Skeletal muscle satellite cell (primary cell): ENCODE results near the gene BOLA2. TPM values are rescaled to one million over a fixed set of nuclear protein-coding genes. Genes with fewer than 3 reads are reported as not detected.
"Not testable (repeated sequence)": the region's sequence is repeated elsewhere in the genome, so short reads cannot be mapped to it uniquely, and the experiment has no call there.

ENCODE experiments used
- H3K27me3 ChIP-seq: 2 replicates; pipeline ENCODE4 v1.7.0; 2013; ENCODE audit warnings: low read length; ENCODE audit not compliant: control insufficient read depth, insufficient read depth
- H3K36me3 ChIP-seq: 2 replicates; pipeline ENCODE4 v1.7.0; 2013; ENCODE audit warnings: mild to moderate bottlenecking, control low read depth, low read length; ENCODE audit not compliant: insufficient read depth
- H3K4me1 ChIP-seq: 2 replicates; pipeline ENCODE4 v1.7.0; 2013; ENCODE audit warnings: low read length; ENCODE audit not compliant: control insufficient read depth, insufficient read depth
- H3K4me2 ChIP-seq: 2 replicates; pipeline ENCODE4 v1.7.0; 2013; ENCODE audit warnings: mild to moderate bottlenecking, low read length
- H3K4me3 ChIP-seq: 2 replicates; pipeline ENCODE4 v1.7.0; 2013; ENCODE audit warnings: low read length
- H3K9ac ChIP-seq: 2 replicates; pipeline ENCODE4 v1.7.0; 2013; ENCODE audit warnings: mild to moderate bottlenecking, low read depth, low read length, moderate library complexity
- H3K9me3 ChIP-seq: replicated peaks from 2 replicates; pipeline ENCODE4 v1.7.0; 2013; ENCODE audit warnings: mild to moderate bottlenecking, control low read depth, low read length
- total RNA-seq: library from RNA; depleted of rRNA; stranded (reverse); fragments of >200 nt; gene quantifications from 2 replicates; pipeline ENCODE4 v1.2.3, GENCODE V29; 2012; rRNA removed

The BOLA2 gene
- total RNA-seq: 28.4 and 37.8 TPM in 2 replicates

DNA sequence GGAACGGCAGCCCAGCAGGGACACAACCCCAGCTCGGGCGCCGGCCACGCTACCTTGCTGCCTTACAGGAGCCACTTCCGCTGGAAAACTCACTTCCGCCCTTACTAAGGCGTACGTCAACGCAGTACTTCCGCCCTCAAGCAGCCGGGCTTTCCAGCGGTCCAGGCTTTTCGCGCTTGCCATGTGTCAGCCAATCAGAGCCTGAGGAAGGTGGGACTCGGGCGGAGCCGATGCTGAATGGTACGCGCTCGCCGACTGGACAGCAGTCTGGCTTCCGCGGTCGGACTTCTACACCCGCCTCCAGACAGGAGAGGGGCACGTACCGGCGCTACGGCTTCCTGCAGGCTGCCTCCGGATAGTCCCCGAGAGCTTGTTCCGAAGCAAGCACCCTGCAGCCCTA is at the start of gene BOLA2, which contains the start of gene SLX1B:
TSS of gene BOLA2 (minus strand) at position 83 of the 400 bp plus-strand sequence. CDS start 98 bp downstream, outside the sequence.
TSS of gene SLX1B (plus strand) at position 265 of the 400 bp plus-strand sequence.
- not testable (repeated sequence) for H3K36me3 ChIP-seq, H3K9ac ChIP-seq, H3K4me1 ChIP-seq, H3K9me3 ChIP-seq, H3K4me2 ChIP-seq, H3K27me3 ChIP-seq, H3K4me3 ChIP-seq

DNA sequence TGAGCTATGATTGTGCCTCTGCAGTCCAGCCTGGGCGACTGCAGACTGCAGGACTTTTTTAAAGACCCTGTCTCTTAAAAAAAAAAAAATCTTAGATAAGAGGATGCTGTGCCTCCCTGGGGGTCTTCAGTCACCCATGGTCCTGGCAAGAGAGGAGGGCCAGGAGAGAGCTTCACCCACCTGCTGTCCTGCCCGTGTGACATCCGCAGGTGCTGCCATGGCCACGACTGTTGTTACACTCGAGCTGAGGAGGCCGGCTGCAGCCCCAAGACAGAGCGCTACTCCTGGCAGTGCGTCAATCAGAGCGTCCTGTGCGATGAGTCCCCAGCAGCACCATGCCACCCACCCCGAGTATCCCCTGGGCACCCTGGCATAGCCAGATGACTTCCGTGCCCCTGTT is 28.1 kb upstream of the BOLA2 start:
- not testable (repeated sequence) for H3K9ac ChIP-seq

DNA sequence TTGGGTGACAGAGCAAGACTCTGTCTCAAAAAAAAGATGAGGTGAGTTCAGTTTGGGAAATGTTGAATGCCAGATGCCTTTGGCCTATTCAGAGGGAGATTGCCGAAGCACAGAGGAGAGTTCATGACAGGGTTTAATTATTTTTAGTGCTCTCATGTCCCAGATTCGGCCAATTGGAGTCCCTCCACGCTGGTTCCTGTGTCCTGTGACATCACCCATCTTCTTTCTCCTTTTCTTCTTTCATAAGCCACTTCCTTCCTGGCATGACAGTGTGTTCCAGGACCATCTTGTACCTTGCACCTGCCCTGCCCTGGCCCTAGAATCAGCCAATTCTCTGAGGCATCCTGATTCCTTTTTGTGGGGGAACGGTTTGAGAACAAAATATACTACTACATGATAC is 17.9 kb upstream of the BOLA2 start:
- not testable (repeated sequence) for H3K9ac ChIP-seq, H3K4me1 ChIP-seq, H3K4me2 ChIP-seq, H3K9me3 ChIP-seq, H3K27me3 ChIP-seq, H3K36me3 ChIP-seq, H3K4me3 ChIP-seq

More for the DNA sequence above, 28.1 kb upstream of the BOLA2 start:
- not testable (repeated sequence) for H3K4me2 ChIP-seq, H3K4me3 ChIP-seq, H3K4me1 ChIP-seq, H3K27me3 ChIP-seq, H3K36me3 ChIP-seq, H3K9me3 ChIP-seq

DNA sequence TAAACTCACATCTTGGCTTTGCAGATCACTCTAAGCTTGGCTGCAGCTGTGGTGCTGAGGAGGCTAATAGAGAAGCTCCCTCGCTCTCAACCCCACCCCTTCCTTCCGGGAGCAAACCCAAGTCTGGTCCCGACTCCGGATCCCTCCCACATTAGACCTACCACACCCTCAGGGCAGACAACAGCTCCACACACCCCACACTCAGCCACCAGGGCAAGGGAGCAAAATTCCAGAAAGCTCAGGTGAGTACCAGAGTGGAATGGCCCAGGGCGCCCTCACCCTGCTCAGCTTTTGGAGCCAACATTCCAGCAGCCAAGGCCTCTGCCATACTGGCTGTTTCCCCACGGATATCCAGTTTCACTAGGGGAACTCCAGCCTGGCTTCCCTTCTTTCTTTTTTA is 15.5 kb upstream of the BOLA2 start:
- H3K4me3 ChIP-seq: not testable (repeated sequence)

DNA sequence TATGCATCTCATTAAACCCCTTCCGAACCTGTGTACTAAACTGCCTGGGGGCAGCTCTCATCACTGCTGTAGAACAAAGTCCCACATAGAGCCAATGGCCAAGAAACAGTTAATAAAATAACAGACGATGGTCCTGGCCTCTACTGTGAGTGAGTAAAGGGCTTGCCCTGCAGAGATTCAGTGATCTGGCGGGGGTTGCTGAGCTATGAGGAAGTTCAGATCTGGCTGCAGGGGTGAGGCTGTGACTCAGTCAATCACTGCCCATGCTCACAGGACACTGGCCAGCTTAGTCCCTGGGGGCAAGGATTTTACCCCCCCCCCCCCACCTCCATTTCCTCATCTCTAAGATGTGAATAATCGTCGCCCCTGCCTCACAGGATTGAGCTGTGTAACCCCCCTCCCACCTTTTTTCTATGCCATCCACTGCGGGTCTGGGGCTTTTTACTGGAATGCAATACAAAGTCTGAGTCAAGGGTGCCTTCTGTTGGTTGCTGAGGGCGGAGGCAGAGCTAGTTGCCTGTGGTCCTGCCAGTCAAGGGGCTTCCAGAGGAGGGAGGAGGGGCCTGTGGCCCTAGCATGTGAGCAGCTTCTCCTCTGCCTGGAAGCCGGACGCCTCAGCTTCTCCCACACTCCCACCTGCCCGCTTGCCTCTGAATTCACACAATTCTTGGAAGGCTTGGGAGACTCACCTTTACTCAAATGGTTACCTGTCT is 13.7 kb upstream of the BOLA2 start:
- not testable (repeated sequence) for H3K9me3 ChIP-seq, H3K4me1 ChIP-seq, H3K4me2 ChIP-seq, H3K9ac ChIP-seq, H3K27me3 ChIP-seq, H3K36me3 ChIP-seq, H3K4me3 ChIP-seq

More for the DNA sequence above, 15.5 kb upstream of the BOLA2 start:
- not testable (repeated sequence) for H3K9ac ChIP-seq, H3K9me3 ChIP-seq, H3K4me1 ChIP-seq, H3K27me3 ChIP-seq, H3K36me3 ChIP-seq
- peak overlapping the region; percentile 49 for H3K4me2 ChIP-seq

DNA sequence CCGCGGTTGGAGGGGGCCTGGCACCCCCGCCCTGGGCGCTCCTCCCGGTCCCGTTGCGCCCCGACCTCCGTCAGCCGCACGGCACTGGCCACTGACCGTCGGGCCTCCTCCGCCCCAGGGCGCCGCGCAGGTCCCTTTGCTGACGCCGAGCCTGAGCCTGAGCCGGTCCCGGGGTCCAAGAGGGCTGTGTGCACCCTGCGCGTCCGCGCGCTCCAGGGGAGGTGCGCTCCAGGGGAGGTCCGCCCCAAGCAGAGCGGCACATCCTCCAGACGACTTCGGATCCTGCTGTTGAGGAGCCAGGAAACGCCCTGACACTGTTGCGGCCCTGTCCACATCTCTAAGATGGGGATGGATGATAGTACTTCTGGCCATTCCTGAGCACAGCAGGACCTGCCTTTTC is 12.8 kb upstream of the BOLA2 start:
- not testable (repeated sequence) for H3K4me1 ChIP-seq, H3K9me3 ChIP-seq, H3K36me3 ChIP-seq, H3K4me2 ChIP-seq, H3K4me3 ChIP-seq, H3K27me3 ChIP-seq, H3K9ac ChIP-seq

DNA sequence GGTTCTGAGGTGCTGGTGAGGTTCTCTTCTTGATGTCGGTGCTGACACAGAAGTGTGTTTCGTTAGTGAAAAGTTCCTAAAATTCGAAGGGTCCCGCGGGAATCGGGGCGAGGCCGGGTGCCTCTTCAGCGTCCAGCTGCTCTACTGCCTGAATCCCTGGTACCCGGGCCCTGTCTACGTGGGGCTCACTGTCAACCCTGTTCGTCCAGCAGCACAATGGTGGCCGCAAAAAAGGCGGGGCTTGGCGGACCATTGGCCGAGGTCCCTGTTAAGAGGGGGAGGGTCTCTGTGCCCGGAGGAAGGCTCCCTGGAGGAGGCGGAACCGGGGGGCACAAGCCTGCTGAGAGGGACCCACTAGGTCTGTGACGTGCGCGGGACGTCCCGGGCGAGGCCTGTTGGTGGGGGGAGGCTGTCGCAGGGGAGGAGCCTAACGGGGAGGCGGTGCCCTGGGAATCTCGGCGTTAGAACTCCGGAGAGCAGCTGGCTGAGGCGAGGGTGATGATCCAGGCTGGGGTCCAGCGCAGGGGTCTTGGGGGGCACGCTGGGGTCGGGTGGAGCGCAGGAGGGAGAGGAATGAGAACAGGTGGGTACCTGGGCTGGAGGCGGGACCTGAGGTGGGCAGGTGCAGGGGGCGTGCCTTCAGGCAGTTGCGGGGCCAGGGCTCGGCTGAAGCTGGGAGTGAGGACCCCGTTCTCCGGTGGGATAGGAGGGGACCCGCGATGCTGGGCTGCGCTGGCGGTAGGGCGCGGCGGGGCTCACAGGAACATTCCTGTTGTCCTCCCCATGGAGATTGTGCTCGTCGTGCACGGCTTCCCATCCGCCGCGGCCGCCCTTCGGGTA is 12.1 kb upstream of the BOLA2 start:
- H3K27me3 ChIP-seq, H3K36me3 ChIP-seq, H3K9me3 ChIP-seq, H3K4me3 ChIP-seq, H3K4me2 ChIP-seq, H3K4me1 ChIP-seq, H3K9ac ChIP-seq: not testable (repeated sequence)

DNA sequence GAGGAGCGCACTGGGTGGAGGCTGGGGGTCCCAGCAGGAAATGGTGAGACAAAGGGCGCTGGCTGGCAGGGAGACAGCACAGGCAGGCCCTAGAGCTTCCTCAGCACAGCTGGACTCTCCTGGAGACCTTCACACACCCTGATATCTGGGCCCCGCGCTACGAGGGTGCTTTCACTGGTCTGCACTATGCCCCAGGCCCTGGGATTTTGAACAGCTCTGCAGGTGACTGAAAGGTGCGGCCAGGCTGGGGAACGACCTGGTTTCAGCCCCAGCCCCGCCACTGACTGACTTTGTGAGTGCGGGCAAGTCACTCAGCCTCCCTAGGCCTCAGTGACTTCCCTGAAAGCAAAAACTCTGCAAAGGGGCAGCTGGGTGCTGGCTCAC is 6.5 kb upstream of the BOLA2 start:
- H3K9me3 ChIP-seq, H3K4me2 ChIP-seq, H3K9ac ChIP-seq, H3K4me1 ChIP-seq, H3K4me3 ChIP-seq, H3K36me3 ChIP-seq, H3K27me3 ChIP-seq: not testable (repeated sequence)

DNA sequence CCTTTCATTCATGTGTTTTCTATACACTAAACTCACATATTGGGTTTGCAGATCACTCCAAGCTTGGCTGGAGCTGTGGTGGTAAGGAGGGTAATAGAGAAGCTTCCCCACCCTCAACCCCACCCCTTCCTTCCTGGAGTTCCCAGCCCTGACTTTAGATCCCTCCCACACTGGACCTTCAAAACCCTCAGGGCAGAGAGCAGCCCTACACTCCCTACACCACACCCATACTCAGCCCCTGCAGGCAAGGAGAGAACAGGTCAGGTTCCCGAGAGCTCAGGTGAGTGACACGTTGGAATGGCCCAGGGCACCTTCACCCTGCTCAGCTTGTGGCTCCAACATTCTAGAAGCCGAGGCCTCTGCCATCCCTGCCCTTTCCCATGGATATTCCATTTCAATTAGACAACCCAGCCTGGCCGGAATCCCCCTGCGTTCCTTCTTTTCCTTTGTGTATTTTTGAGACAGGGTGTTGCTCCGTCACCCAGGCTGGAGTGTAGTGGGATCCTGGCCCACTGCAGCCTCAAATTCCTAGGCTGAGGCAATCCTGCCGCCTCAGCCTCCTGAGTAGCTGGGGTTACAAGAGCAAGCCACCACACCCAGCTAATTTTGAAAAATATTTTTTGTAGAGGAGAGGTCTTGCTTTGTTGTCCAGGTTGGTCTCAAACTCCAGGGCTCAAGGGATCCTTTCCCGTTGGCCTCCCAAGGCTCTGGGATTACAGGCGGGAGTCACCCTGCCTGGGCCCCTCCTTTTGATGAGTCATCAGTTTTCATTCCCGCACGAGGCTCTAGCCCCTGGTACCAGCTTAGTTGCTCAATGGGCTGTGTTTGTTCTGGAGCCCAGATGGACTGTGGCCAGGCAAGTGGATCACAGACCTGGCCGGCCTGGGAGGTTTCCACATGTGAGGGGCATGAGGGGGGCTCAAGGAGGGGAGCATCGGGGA is 5.8 kb upstream of the BOLA2 start, which contains the start of gene SULT1A4:
TSS of gene SULT1A4 (plus strand) at position 208 of the 941 bp plus-strand sequence. CDS start 1,473 bp downstream, outside the sequence.
- not testable (repeated sequence) for H3K4me3 ChIP-seq, H3K27me3 ChIP-seq, H3K9me3 ChIP-seq, H3K4me1 ChIP-seq, H3K4me2 ChIP-seq, H3K36me3 ChIP-seq, H3K9ac ChIP-seq

DNA sequence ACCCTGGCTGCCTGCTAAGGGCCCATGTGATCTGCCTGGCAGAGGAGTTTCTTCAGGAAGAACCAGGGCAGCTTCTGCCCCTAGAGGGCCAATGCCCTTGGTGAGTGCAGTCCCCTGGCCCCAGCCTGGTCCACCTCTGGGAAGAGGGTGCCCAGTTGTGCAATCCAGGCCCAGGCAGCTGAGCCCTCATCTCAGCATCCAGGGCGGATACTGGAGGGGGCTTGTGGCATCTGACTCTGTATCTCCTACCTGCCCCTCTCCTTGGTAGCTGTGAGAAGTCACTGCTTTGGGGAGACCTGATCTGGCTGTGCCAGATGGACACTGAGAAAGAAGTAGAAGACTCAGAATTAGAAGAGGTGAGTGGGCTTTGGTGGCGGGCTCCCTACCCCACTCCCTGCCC is 3.5 kb upstream of the BOLA2 start:
- H3K4me2 ChIP-seq, H3K4me1 ChIP-seq, H3K36me3 ChIP-seq, H3K9me3 ChIP-seq, H3K4me3 ChIP-seq, H3K27me3 ChIP-seq, H3K9ac ChIP-seq: not testable (repeated sequence)

DNA sequence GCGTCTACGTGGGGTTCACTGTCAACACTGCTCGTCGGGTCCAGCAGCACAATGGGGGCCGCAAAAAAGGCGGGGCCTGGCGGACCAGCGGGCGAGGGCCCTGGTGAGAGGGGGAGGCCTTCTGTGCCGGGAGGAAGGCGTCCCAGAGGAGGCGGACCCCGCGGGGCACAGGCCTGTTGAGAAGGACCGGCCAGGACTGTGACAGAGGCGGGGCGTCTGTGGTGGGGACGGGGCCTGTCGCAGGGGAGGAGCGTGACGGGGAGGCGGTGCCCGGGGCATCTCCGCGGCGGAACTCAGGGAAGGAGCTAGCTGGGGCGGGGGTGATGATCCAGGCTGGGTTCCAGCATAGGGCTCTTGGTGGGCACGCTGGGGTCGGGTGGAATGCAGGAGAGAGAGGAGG is 677 bp upstream of the BOLA2 start:
- H3K9ac ChIP-seq, H3K4me3 ChIP-seq, H3K27me3 ChIP-seq, H3K4me2 ChIP-seq, H3K36me3 ChIP-seq, H3K9me3 ChIP-seq, H3K4me1 ChIP-seq: not testable (repeated sequence)
